IgD-negative memory B cell (primary cell): Measurements from ENCODE around the gene ACACA. TPM values are rescaled to one million over a fixed set of nuclear protein-coding genes. Genes with fewer than 3 reads are reported as not detected.

Source experiments
- H3K27ac Mint-ChIP-seq, 3 donors: one replicate each; pipeline ENCODE4 v1.8.0; 2020 to 2022; ENCODE audit warnings: mild to moderate bottlenecking in 3 of 3, mixed read lengths in 3 of 3, moderate library complexity in 1 of 3
- H3K27me3 Mint-ChIP-seq: one replicate; pipeline ENCODE4 v1.8.0; 2021; ENCODE audit warnings: mixed read lengths
- H3K36me3 Mint-ChIP-seq: one replicate; pipeline ENCODE4 v1.8.0; 2020; ENCODE audit warnings: mild to moderate bottlenecking, mixed read lengths
- H3K4me1 Mint-ChIP-seq, 3 donors: one replicate each; pipeline ENCODE4 v1.8.0; 2020 to 2022; ENCODE audit warnings: mixed read lengths in 3 of 3, mild to moderate bottlenecking in 1 of 3
- H3K4me3 Mint-ChIP-seq, 4 donors: one replicate each; pipeline ENCODE4 v1.8.0; 2020 to 2022; ENCODE audit warnings: mild to moderate bottlenecking in 4 of 4, mixed read lengths in 4 of 4, moderate library complexity in 3 of 4
- H3K9me3 Mint-ChIP-seq, 3 donors: one replicate each; pipeline ENCODE4 v1.8.0; 2020 to 2021; ENCODE audit warnings: mixed read lengths in 3 of 3, mild to moderate bottlenecking in 1 of 3
- polyA plus RNA-seq: library from polyadenylated mRNA; unstranded; fragments of 300-500 nt; fragmentation: Illumina TruSeq; gene quantifications from one replicate; pipeline ENCODE4 v1.2.3, GENCODE V29; 2021

ACACA gene
- polyA plus RNA-seq, 1 donor from 2014 or later = 6.0 TPM

- no peaks in the 10 kb centered on the region for H3K9me3 Mint-ChIP-seq
- no peaks in the 10 kb centered on the region for H3K27me3 Mint-ChIP-seq
- peaks cover 0 to 10% (median 0%) of the 10 kb centered on the region in 3 donors for H3K4me1 Mint-ChIP-seq
- H3K4me3 Mint-ChIP-seq = no peak overlapping the region
- peaks cover 8% of the 10 kb centered on the region for H3K36me3 Mint-ChIP-seq
- H3K27ac Mint-ChIP-seq = no peak overlapping the region
Observed at GRCh38 chr17:37300683-37301082, 106.0 kb downstream of the ACACA start.

DNA sequence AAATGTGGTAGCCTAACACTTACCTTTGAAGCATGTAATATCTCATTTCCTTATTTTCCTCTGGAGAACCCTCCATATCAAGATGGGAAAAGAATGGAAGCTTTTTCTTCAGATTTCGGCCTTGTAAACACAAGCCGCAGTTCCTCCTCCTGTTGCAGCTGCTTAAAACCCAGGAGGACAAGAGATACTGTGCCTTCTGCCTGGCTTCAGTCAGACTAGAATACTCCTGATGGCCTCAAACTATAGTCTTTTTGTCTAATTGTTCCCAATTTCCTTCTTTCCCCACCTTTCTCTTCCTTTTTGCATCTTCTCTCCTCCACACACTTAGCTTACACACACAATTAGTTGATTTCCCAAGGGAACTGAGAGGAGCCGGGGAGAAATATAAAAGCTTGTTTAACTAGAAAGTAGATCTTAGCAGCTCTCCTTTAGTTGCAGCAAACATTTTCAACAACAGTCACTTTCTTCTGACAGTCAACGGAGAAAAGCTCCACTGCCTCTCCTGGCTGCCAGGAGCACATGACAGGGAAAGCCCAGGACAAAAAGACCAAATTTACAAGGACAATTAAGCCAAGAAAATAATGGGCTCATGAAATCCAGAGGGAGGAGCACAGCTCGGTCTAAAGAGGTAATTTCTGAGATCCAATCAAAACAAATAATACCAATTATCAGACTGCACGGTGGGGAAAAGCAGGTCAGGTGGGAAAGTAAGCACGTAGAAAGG is 107.2 kb downstream of the ACACA start:
- Mint-ChIP-seq H3K27ac (no peak overlapping the region), H3K9me3 (no peaks in the 10 kb centered on the region), H3K4me3 (no peak overlapping the region), H3K27me3 (no peaks in the 10 kb centered on the region), H3K4me1 (peaks cover 0 to 10% (median 0%) of the 10 kb centered on the region in 3 donors), H3K36me3 (peaks cover 5% of the 10 kb centered on the region)

DNA sequence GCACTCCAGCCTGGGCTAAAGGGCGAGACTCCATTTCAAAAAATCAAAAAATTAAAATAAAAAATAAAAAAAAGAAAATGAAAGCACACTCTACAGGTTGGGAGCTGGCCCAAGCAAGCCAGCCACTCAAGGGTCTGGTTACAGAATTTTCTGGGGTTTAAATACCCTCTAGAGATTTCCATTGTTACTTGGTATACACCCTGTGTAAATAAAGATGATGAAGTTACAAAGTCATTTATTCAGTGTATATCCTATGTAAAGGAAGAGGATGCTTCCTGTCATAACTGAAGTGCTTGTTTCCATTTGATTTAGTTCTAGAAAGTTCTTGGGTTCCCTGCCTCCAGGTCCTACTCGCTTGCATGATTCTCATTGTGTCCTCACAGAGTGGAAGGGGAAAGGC is 110.7 kb downstream of the ACACA start:
- no peak overlapping the region for H3K27ac Mint-ChIP-seq
- peaks cover 0 to 14% (median 14%) of the 10 kb centered on the region in 3 donors for H3K4me1 Mint-ChIP-seq
- H3K4me3 Mint-ChIP-seq = no peak overlapping the region
- H3K9me3 Mint-ChIP-seq = no peaks in the 10 kb centered on the region
- H3K27me3 Mint-ChIP-seq = no peaks in the 10 kb centered on the region
- H3K36me3 Mint-ChIP-seq = peaks cover 5% of the 10 kb centered on the region

DNA sequence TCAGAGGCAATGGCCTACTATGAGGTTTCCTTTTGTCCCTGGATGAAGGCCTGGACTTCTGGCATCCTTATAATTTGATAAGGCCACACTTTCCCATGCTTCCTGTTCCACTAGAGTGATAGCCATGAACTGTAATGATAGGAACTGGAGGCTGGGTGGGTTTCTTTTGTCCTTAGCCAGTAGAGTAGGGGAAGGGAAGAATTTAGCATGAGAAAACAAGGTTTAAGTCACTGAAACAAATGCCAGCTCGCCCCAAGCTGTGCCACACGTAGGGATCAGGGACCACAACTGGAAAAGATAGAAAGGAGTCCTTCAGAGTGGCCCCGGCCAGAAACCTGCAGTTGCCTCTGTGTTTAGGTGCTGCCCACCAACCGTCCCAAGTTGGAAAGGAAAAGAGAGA is 111.7 kb downstream of the ACACA start:
- Mint-ChIP-seq H3K9me3 (no peaks in the 10 kb centered on the region), H3K27ac (no peak overlapping the region), H3K36me3 (peaks cover 5% of the 10 kb centered on the region), H3K4me3 (no peak overlapping the region), H3K27me3 (no peaks in the 10 kb centered on the region), H3K4me1 (peaks cover 3 to 19% (median 12%) of the 10 kb centered on the region in 3 donors)

DNA sequence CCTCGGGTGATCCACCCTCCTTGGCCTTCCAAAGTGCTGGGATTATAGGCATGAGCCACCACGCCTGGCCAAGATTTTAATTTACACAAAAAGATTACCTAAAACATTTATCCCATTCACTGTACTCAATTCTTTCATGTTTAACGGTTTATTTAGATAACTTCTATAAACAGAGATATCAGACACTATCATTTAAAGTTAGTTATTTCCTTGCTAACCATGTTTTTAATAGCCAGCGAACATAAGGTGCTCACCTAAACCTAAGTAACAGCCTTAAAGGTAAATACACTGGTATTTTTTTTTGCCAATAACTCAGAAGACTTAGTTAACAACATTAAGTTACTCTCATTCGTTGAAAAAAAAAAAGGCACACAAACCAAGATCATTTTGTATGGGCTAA is 112.9 kb downstream of the ACACA start:
- Mint-ChIP-seq H3K27me3 (no peaks in the 10 kb centered on the region), H3K4me1 (peaks cover 7 to 19% (median 8%) of the 10 kb centered on the region in 3 donors), H3K9me3 (no peaks in the 10 kb centered on the region), H3K4me3 (no peak overlapping the region), H3K27ac (no peak overlapping the region), H3K36me3 (peaks cover 3% of the 10 kb centered on the region)

DNA sequence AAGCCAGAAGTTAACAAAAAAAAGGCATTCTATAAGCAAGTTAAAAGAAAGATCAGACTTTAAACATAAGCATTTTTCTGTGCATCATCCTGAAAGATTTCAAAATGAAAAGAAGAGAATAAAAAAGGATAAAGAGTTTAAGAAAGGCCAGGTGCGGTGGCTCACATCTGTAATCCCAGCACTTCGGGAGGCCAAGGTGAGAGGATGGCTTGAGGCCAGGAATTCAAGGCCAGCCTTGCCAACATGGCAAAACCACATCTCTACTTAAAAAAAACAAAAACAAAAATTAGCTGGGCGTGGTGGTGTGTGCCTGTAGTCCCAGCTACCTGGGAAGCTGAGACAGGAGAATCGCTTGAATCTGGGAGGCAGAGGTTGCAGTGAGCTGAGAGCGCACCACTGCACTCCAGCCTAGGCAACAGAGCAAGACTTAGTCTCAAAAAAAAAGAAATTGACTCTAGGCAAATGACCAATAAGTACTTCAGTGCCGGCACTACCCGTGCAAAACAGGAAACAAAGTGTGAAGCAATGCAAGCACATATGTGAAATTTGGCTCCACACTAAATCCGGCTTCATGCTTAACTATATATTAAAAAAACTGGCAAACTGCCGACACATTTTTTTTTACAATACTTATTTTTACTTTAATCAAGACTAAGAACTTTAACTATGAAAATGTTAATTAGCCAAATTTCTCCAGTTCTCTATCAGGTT is 114.1 kb downstream of the ACACA start:
- H3K9me3 Mint-ChIP-seq = no peaks in the 10 kb centered on the region
- H3K4me3 Mint-ChIP-seq = no peak overlapping the region
- H3K4me1 Mint-ChIP-seq = peaks cover 7 to 19% (median 8%) of the 10 kb centered on the region in 3 donors
- peaks cover 3% of the 10 kb centered on the region for H3K36me3 Mint-ChIP-seq
- H3K27me3 Mint-ChIP-seq = no peaks in the 10 kb centered on the region
- no peak overlapping the region for H3K27ac Mint-ChIP-seq

DNA sequence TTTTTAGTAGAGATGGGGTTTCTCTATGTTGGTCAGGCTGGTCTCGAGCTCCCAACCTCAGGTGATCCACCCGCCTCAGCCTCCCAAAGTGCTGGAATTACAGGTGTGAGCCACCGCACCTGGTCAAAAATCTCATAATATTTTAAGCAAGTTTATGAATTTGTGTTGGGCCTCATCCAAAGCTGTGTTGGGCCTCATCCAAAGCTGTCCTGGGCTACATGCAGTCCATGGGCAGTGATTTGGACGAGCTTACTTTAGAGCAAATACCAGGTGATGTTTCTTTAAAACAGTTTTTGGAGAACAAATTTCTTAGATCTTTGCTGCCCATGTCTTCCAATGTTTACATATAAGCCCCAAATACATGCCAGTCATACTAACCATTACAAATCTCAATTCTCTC is 115.3 kb downstream of the ACACA start:
- Mint-ChIP-seq H3K27me3 (no peaks in the 10 kb centered on the region), H3K4me1 (peaks cover 7 to 19% (median 8%) of the 10 kb centered on the region in 3 donors), H3K9me3 (no peaks in the 10 kb centered on the region), H3K36me3 (peaks cover 5% of the 10 kb centered on the region), H3K4me3 (no peak overlapping the region), H3K27ac (no peak overlapping the region)

- H3K36me3 Mint-ChIP-seq = peaks cover 9% of the 10 kb centered on the region
- no peaks in the 10 kb centered on the region for H3K9me3 Mint-ChIP-seq
- no peak overlapping the region for H3K4me3 Mint-ChIP-seq
- H3K4me1 Mint-ChIP-seq = peaks cover 1 to 8% (median 5%) of the 10 kb centered on the region in 3 donors
- no peaks in the 10 kb centered on the region for H3K27me3 Mint-ChIP-seq
- H3K27ac Mint-ChIP-seq = no peak overlapping the region
Observed at GRCh38 chr17:37286430-37286829, 120.2 kb downstream of the ACACA start.

DNA sequence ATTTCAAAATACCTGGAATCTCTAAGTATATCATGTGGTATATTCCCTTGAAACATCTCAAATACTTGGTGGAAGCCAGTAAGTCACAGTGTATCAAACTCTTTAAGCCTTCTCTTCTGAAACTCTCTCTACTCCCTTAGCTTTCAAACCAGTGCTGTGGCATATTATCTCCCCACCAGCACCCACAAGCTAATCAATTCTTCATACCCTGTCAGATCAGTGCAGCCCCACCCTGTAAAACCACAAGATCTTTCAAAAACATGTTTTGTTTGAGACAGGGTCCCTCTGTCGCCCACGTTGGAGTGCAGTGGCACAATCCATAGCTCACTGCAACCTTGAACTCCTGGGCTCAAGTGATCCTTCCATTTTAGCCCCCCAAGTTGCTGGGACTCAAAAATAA is 122.4 kb downstream of the ACACA start:
- Mint-ChIP-seq H3K4me1 (peaks cover 0 to under 1% (median 0%) of the 10 kb centered on the region in 3 donors), H3K27me3 (no peaks in the 10 kb centered on the region), H3K36me3 (peaks cover 9% of the 10 kb centered on the region), H3K9me3 (no peaks in the 10 kb centered on the region), H3K27ac (no peak overlapping the region), H3K4me3 (no peak overlapping the region)

GRCh38 chr17:37283414-37283961 is 123.1 kb downstream of the ACACA start:
- Mint-ChIP-seq H3K27me3 (no peaks in the 10 kb centered on the region), H3K27ac (peak overlapping the region in 1 of 3 donors; percentile 35), H3K4me1 (no peaks in the 10 kb centered on the region), H3K9me3 (no peaks in the 10 kb centered on the region), H3K4me3 (no peak overlapping the region), H3K36me3 (peaks cover 9% of the 10 kb centered on the region)

- H3K27ac Mint-ChIP-seq = no peak overlapping the region
- no peak overlapping the region for H3K4me3 Mint-ChIP-seq
- no peaks in the 10 kb centered on the region for H3K27me3 Mint-ChIP-seq
- H3K4me1 Mint-ChIP-seq = no peaks in the 10 kb centered on the region
- H3K36me3 Mint-ChIP-seq = peaks cover 13% of the 10 kb centered on the region
- no peaks in the 10 kb centered on the region for H3K9me3 Mint-ChIP-seq
Observed at GRCh38 chr17:37280841-37281240, 125.8 kb downstream of the ACACA start.

GRCh38 chr17:37278247-37278894 is 128.3 kb downstream of the ACACA start:
- no peaks in the 10 kb centered on the region for H3K27me3 Mint-ChIP-seq
- no peak overlapping the region for H3K4me3 Mint-ChIP-seq
- H3K36me3 Mint-ChIP-seq = peaks cover 12% of the 10 kb centered on the region
- H3K9me3 Mint-ChIP-seq = no peaks in the 10 kb centered on the region
- H3K27ac Mint-ChIP-seq = no peak overlapping the region
- H3K4me1 Mint-ChIP-seq = peaks cover 0 to 1% (median 0%) of the 10 kb centered on the region in 3 donors

GRCh38 chr17:37276475-37276874 is 130.2 kb downstream of the ACACA start:
- peaks cover 5% of the 10 kb centered on the region for H3K36me3 Mint-ChIP-seq
- H3K27ac Mint-ChIP-seq = no peak overlapping the region
- peaks cover 0 to 1% (median 0%) of the 10 kb centered on the region in 3 donors for H3K4me1 Mint-ChIP-seq
- H3K9me3 Mint-ChIP-seq = no peaks in the 10 kb centered on the region
- H3K4me3 Mint-ChIP-seq = no peak overlapping the region
- no peaks in the 10 kb centered on the region for H3K27me3 Mint-ChIP-seq

GRCh38 chr17:37274461-37274860 is 132.2 kb downstream of the ACACA start:
- Mint-ChIP-seq H3K4me3 (no peak overlapping the region), H3K27me3 (no peaks in the 10 kb centered on the region), H3K27ac (no peak overlapping the region), H3K4me1 (peaks cover 0 to 1% (median 0%) of the 10 kb centered on the region in 3 donors), H3K9me3 (no peaks in the 10 kb centered on the region), H3K36me3 (peaks cover 11% of the 10 kb centered on the region)

- Mint-ChIP-seq H3K36me3 (peaks cover 15% of the 10 kb centered on the region), H3K27me3 (no peaks in the 10 kb centered on the region), H3K4me1 (peaks cover 0 to 1% (median 0%) of the 10 kb centered on the region in 3 donors), H3K4me3 (no peak overlapping the region), H3K27ac (no peak overlapping the region), H3K9me3 (no peaks in the 10 kb centered on the region)
Observed at GRCh38 chr17:37273409-37274051, 133.1 kb downstream of the ACACA start.
